KMS-11 (cell line): Measurements from ENCODE around the gene STK25.
A peak's percentile ranks its signal among the peaks of the same experiment; 100 is the strongest.
"Not testable (repeated sequence)": the region's sequence is repeated elsewhere in the genome, so short reads cannot be mapped to it uniquely, and the experiment has no call there.

ENCODE experiments used
- H2AFZ ChIP-seq: fragments of 200-600 bp; sonication (generic); 2 replicates; pipeline ENCODE4 v1.6.1; 2016; ENCODE audit warnings: antibody characterized with exemption, mixed run types, low read depth
- H3K27ac ChIP-seq: fragments of 200-600 bp; sonication (generic); 2 replicates; pipeline ENCODE4 v1.6.1; 2016; ENCODE audit warnings: mild to moderate bottlenecking, mixed run types
- H3K27me3 ChIP-seq: fragments of 200-600 bp; sonication (generic); 2 replicates; pipeline ENCODE4 v1.6.1; 2017; ENCODE audit warnings: mild to moderate bottlenecking, low read depth, mixed run types, moderate library complexity; ENCODE audit not compliant: insufficient read depth
- H3K36me3 ChIP-seq: fragments of 200-600 bp; sonication (generic); 2 replicates; pipeline ENCODE4 v1.6.1; 2017; ENCODE audit warnings: mild to moderate bottlenecking, mixed run types; ENCODE audit not compliant: insufficient read depth
- H3K4me1 ChIP-seq: fragments of 200-600 bp; sonication (generic); 2 replicates; pipeline ENCODE4 v1.6.1; 2016; ENCODE audit warnings: mild to moderate bottlenecking, low read depth, mixed run types; ENCODE audit not compliant: poor library complexity, severe bottlenecking
- H3K4me2 ChIP-seq: fragments of 200-600 bp; sonication (generic); 2 replicates; pipeline ENCODE4 v1.7.0; 2016; ENCODE audit warnings: mild to moderate bottlenecking, mixed run types
- H3K4me3 ChIP-seq: fragments of 200-600 bp; sonication (generic); IDR thresholded peaks from 2 replicates; pipeline ENCODE4 v1.6.1; 2017; ENCODE audit warnings: low read depth, low read length, mixed read lengths; ENCODE audit not compliant: insufficient read depth
- H3K79me2 ChIP-seq: fragments of 200-600 bp; sonication (generic); 2 replicates; pipeline ENCODE4 v1.6.1; 2016; ENCODE audit warnings: low read depth, mixed run types; ENCODE audit not compliant: insufficient read depth
- H3K9ac ChIP-seq: fragments of 200-600 bp; sonication (generic); 2 replicates; pipeline ENCODE4 v1.6.1; 2016; ENCODE audit warnings: mild to moderate bottlenecking, mixed run types
- H4K20me1 ChIP-seq: fragments of 200-600 bp; sonication (generic); 2 replicates; pipeline ENCODE4 v1.6.1; 2016; ENCODE audit warnings: mild to moderate bottlenecking, mixed run types; ENCODE audit not compliant: insufficient read depth
- TF ChIP-seq, protein P1 (sequence below): fragments of 200-600 bp; sonication (generic); conservative IDR thresholded peaks from 2 replicates; pipeline ENCODE4 v1.6.1; 2017; ENCODE audit warnings: low read depth, mild to moderate bottlenecking, antibody characterized with exemption, low read length, moderate library complexity, mixed read lengths

Gene STK25

DNA sequence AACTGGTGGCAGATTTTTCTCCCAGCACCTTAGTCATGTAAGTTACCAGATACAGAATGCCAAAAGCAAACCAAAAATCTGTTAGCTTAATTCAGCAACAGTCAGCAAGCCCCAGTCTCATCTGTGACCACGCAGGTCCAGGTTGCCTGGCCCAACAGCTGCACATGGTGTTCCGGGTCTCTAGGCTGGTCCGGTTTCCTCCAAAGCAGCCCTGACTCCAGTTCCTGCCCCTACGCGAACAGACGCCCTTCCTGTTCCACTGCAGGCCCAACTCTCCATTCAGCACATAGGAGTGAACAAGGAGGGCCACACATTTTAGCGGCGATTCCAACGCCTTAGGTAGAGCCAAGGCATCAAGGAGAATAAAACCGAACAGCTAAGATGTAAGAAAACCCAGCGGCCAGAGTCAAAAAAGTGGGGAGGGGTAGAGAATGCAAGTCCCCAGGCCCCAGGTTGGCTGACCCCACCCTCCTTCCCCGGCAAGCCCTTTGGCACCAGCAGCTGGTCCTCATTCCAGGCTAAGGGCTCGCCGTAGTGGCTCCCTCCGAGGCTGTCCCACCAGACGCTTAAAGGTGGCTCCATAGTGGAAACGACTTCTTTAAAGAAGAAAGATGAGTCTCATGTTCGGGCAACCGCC lies 1.5 kb downstream of the STK25 start:
- no peak overlapping the region for H2AFZ ChIP-seq
- 0 out of 2 replicates have a peak, but pooled peaks cover 4% of the 10 kb centered on the region for H3K27me3 ChIP-seq
- peaks cover 5% of the 10 kb centered on the region for H3K4me1 ChIP-seq
- H3K27ac ChIP-seq = no peak overlapping the region
- H3K4me3 ChIP-seq = peak overlapping the region; percentile 59
- H3K79me2 ChIP-seq = peaks cover 12% of the 10 kb centered on the region; the same call in 1 of the 2 replicates
- H3K9ac ChIP-seq = no peak overlapping the region
- H3K4me2 ChIP-seq = 0 out of 2 replicates have a peak overlapping the region, but pooled peaks have one; percentile 6
- TF ChIP-seq, protein P1, sequence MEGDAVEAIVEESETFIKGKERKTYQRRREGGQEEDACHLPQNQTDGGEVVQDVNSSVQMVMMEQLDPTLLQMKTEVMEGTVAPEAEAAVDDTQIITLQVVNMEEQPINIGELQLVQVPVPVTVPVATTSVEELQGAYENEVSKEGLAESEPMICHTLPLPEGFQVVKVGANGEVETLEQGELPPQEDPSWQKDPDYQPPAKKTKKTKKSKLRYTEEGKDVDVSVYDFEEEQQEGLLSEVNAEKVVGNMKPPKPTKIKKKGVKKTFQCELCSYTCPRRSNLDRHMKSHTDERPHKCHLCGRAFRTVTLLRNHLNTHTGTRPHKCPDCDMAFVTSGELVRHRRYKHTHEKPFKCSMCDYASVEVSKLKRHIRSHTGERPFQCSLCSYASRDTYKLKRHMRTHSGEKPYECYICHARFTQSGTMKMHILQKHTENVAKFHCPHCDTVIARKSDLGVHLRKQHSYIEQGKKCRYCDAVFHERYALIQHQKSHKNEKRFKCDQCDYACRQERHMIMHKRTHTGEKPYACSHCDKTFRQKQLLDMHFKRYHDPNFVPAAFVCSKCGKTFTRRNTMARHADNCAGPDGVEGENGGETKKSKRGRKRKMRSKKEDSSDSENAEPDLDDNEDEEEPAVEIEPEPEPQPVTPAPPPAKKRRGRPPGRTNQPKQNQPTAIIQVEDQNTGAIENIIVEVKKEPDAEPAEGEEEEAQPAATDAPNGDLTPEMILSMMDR = no peak
- H3K36me3 ChIP-seq = no peaks in the 10 kb centered on the region
- H4K20me1 ChIP-seq = no peaks in the 10 kb centered on the region

DNA sequence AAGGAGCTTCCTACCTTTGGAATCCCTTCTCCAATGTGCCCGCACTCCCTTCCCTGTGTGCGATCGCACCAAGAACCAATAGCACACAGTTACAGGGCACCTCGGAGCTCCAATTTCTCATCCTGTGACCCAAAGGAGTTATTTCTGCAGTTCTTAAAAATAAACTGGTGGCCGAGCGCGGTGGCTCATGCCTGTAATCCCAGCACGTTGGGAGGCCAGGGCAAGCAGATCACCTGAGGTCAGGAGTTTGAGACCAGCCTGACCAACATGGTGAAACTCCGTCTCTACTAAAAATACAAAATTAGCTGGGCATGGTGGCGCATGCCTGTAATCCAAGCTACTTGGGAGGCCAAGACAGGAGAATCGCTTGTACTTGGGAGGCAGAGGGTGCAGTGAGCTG lies 2.1 kb downstream of the STK25 start:
- H3K36me3 ChIP-seq, H3K4me1 ChIP-seq, H3K27me3 ChIP-seq, H2AFZ ChIP-seq, H3K4me3 ChIP-seq, H3K9ac ChIP-seq, H3K4me2 ChIP-seq, H4K20me1 ChIP-seq, H3K27ac ChIP-seq: not testable (repeated sequence)
- H3K79me2 ChIP-seq = peaks cover 12% of the 10 kb centered on the region; the same call in 1 of the 2 replicates

DNA sequence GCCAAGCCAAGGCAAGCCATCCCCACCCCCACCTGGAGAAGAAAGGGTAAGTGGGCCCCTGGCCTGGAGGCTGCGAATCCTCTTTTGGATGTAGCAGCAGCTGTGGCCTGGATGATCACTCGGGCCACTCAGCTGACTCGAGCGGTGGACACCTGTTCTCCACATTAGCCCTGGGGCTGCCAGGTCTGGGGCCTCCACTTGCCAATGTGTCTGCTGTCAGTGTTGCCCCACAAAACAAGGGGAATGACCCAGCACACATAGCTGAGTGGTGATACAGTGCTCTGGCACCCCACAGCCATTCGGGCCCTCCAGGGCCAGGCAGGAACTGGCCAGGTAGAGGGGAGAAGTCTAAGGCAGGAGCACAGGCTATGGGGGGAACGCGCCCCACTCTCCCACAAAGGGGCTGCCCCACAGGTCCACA lies 2.6 kb downstream of the STK25 start:
- peaks cover 5% of the 10 kb centered on the region for H3K4me1 ChIP-seq
- TF ChIP-seq, protein P1 = no peak
- H3K27ac ChIP-seq = no peak overlapping the region
- no peak overlapping the region for H3K4me2 ChIP-seq
- no peak overlapping the region for H3K4me3 ChIP-seq
- no peaks in the 10 kb centered on the region for H4K20me1 ChIP-seq
- no peak overlapping the region for H3K9ac ChIP-seq
- no peak overlapping the region for H2AFZ ChIP-seq
- peaks cover 12% of the 10 kb centered on the region; the same call in 1 of the 2 replicates for H3K79me2 ChIP-seq
- no peaks in the 10 kb centered on the region for H3K27me3 ChIP-seq
- no peaks in the 10 kb centered on the region for H3K36me3 ChIP-seq

DNA sequence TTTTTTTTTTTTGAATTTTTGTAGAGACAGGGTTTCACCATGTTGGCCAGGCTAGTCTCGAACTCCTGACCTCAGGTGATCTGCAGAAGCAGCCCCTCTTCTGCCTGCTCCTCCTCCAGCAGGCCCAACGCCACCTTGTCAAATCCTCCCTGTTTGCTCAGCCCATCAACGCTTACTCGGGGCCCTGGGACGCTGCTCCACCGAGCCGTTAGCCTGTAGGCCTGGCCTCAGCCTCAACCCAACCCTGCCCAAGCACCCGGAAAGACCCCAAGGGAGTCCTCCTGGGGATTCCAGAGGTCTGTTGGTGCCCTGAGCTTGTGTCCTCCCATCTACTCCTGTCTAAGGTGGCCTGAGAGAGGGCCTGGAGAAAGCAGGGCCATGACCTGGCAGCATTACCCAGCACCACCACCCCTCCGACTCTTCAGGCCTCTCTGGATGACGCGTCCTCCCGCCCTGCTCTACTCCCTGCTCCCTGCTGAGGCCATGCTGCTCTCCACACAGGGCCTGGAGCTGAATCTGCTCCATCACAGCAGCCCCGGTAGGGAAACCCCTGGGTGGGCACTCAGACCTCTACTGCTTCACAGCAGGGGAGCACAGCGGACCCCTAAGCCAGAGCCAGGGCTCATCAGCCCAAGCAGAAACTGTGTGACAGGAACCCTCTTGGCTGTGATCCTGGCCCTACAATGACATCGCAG lies 3.2 kb downstream of the STK25 start:
- Histone ChIP-seq H3K36me3 (no peaks in the 10 kb centered on the region), H3K27ac (no peak overlapping the region), H3K79me2 (peaks cover 12% of the 10 kb centered on the region; the same call in 1 of the 2 replicates)

More for the DNA sequence above, 3.2 kb downstream of the STK25 start:
- Histone ChIP-seq H4K20me1 (no peaks in the 10 kb centered on the region), H3K4me3 (no peak overlapping the region), H3K27me3 (no peaks in the 10 kb centered on the region), H2AFZ (no peak overlapping the region), H3K4me1 (peaks cover 5% of the 10 kb centered on the region), H3K9ac (no peak overlapping the region), H3K4me2 (no peak overlapping the region)
- TF ChIP-seq, protein P1 = no peak
